Limb (tissue), 2 donors: ENCODE data around the gene NDUFA6.
"Not testable (repeated sequence)": the region's sequence is repeated elsewhere in the genome, so short reads cannot be mapped to it uniquely, and the experiment has no call there.

Experiments
- DNase-seq, 2 donors: peaks; one replicate each; pipeline ENCODE4 v3.0.0-alpha.2; 2016; ENCODE audit errors: extremely low spot score in 2 of 2

NDUFA6 gene

GRCh38 chr22:42114721-42115120, 24.1 kb upstream of the NDUFA6 start:
- DNase-seq: no peak

GRCh38 chr22:42112793-42113192, 22.2 kb upstream of the NDUFA6 start:
- not testable (repeated sequence) for DNase-seq

GRCh38 chr22:42111798-42112197, 21.2 kb upstream of the NDUFA6 start:
- no peak for DNase-seq

- no peak for DNase-seq
Observed at GRCh38 chr22:42108848-42109247, 18.3 kb upstream of the NDUFA6 start.

GRCh38 chr22:42104332-42104860, 13.8 kb upstream of the NDUFA6 start:
- not testable (repeated sequence) for DNase-seq

GRCh38 chr22:42101199-42101598, 10.6 kb upstream of the NDUFA6 start:
- no peak for DNase-seq

- DNase-seq: no peak
Observed at GRCh38 chr22:42091455-42091782, 847 bp upstream of the NDUFA6 start.

- no peak for DNase-seq
Observed at GRCh38 chr22:42086051-42086450, 4.5 kb downstream of the NDUFA6 start.

GRCh38 chr22:42084874-42085273, 5.7 kb downstream of the NDUFA6 start:
- DNase-seq: no peak

- DNase-seq: no peak
Observed at GRCh38 chr22:42083119-42083518, 7.5 kb downstream of the NDUFA6 start.

GRCh38 chr22:42080287-42080686, 10.3 kb downstream of the NDUFA6 start:
- DNase-seq: peak in 1 of 2 donors; percentile 30

GRCh38 chr22:42079319-42080251, 11.0 kb downstream of the NDUFA6 start, which contains the start of gene SMDT1:
Gene SMDT1 (plus strand): TSS chr22:42079700. CDS start chr22:42079769, 69 bp downstream.
- peak; percentile 97 to 99 for DNase-seq

- no peak for DNase-seq
Observed at GRCh38 chr22:42078469-42079318, 11.9 kb downstream of the NDUFA6 start.

- DNase-seq: no peak
Observed at GRCh38 chr22:42077486-42078125, 13.0 kb downstream of the NDUFA6 start.

- no peak for DNase-seq
Observed at GRCh38 chr22:42076764-42077485, 13.6 kb downstream of the NDUFA6 start.

GRCh38 chr22:42074846-42075676, 15.5 kb downstream of the NDUFA6 start:
- DNase-seq: no peak

GRCh38 chr22:42074132-42074811, 16.3 kb downstream of the NDUFA6 start, which contains the start of gene PHETA2:
Gene PHETA2 (plus strand): TSS chr22:42074248. CDS start chr22:42077294, 3,046 bp downstream.
- DNase-seq: peak; percentile 53 to 79

GRCh38 chr22:42073621-42074041, 16.9 kb downstream of the NDUFA6 start:
- no peak for DNase-seq
